ENCODE data around the gene ADAMTS14.

Gene ADAMTS14

GRCh38 chr10:70694418-70695141 is 22.3 kb downstream of the ADAMTS14 start:
- no peak for DNase-seq

DNA sequence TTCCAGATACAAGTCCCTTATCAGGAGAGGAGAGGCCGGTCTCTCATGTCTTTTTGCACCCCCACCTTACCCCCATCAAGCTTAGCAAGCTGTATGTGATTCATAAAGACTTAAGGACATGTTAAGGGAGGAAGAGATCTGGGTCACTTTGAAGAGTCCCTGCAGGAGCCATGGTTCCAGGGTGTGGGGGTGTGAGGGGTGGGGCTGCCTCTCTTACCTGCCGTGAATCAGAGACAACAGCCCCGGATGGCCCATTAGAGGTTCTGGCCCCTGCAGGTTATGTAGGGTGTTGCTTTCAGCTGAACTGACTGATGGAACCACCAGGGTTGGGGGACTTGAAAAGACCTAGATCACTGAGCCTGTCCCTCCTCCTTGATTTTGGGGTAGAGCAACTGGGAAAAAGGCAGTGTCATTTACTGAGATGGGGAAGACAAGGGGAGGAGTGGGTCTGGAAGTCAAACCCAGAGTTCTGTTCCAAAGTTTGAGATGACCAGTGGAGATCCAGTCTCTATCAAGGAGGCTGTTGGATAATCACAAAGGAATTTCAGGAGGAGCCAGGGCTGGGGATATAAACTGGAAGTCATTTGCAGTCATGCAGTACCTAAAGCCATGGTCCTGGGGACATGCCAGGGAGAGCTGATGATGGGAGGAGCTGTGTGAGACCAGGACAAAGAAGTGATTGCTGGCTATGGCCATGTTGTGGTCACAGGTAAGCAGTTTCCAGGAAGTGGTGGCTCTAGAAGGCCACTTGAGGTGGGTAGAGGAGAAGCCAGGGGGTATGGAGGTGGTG is 23.1 kb downstream of the ADAMTS14 start:
- DNase-seq = no peak

DNA sequence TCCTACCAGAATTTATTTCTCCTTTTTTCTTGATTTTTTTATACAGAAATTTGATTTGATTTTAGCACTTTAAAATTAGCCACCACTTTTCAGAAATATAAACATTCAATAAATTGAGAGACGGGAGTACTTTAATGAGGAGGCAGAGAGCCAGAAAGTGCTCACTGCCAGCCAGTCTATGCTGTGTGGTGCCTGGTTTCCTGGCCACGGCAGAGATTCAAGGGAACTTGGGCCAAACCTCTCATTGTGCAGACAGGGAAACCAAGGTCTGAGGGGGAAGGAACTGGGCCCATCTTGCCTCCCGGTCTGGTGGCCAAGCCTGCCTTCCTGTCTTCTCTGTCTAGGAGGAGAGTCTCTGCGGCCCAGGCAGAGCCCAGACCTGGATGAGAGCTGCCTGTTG is 25.9 kb downstream of the ADAMTS14 start:
- DNase-seq = no peak

- DNase-seq = no peak
Measured at GRCh38 chr10:70699063-70699658, 26.9 kb downstream of the ADAMTS14 start.

- DNase-seq = no peak
Measured at GRCh38 chr10:70699659-70700174, 27.4 kb downstream of the ADAMTS14 start.

DNA sequence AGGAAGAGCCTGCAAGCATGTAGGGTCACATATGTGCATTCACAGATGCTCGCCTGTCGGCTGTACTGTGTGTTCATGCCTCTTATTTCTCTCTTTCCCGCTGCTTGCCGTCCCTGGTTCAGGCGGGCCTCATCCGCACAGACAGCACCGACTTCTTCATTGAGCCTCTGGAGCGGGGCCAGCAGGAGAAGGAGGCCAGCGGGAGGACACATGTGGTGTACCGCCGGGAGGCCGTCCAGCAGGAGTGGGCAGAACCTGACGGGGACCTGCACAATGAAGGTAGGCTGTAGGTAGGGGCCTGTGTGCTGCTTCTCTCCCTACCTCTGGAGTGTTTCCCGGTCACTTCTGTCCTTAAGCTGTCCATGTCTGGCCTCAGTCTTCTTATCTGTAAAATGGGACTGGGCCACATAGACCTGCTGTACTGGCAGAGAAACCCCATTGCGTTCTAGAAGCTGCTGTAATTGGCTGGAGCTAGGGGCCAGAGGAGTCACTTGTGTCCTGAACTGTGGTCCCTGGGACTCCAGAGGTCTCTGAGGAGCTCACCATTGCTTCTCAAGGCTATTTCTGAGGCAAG is 30.0 kb downstream of the ADAMTS14 start:
- no peak for DNase-seq

DNA sequence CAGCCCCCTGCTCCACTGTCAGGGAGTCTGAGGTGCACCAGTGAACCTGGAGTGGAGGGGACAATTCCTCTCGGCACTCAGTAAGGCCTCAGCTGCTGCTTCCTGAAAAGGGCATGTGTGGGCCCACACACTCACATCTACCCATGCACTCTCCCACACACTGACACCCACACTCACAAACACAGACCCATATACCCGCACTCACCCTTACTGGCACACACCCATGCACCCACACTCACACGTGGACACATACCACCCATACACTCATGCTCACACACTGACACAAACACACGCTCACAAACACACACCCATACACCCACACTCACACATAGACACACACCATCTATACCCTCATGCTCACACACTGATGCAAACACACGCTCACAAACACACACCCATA is 31.9 kb downstream of the ADAMTS14 start:
- DNase-seq = no peak

- no peak for DNase-seq
Measured at GRCh38 chr10:70705121-70705861, 33.0 kb downstream of the ADAMTS14 start.

DNA sequence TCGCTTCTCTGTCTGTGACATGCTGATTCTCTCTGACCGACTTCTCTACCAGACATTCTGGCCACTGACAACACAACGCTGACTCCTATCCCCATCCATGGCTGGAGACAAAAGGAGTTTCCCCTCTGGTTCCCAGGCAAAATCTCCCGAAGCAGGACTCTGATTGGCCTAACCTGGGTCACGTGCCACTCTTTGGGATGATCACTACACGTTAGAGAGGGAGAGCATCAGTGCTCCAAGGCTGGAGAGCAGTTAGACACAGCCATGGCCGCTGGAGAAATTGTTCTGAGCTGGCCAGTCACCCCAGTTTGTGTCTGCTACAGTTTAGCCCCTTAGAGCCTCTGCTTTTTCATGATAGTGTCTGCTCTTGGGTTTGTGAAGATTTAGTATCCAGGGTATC is 38.9 kb downstream of the ADAMTS14 start:
- no peak for DNase-seq

DNA sequence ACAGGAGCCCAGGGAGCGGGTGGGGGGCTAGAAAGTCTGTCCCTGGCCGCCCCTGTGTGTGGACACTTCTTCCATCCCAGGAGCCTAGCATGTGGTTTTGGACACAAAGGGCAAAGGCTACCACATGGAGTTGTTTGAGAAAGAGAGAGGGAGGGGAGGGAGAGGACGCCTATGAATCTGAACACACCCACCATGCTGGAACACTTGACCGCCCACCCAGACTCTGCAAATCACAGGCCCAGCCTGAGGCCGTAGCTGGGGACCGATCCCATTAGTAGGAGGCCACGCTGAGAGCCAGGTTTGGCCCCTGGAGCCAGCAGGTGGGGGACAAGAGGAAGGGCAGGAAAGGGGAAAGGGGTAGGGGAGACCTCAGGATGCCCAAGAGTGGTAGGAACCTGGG is 39.6 kb downstream of the ADAMTS14 start:
- DNase-seq = no peak

- DNase-seq = no peak
Measured at GRCh38 chr10:70714245-70714644, 41.9 kb downstream of the ADAMTS14 start.

- DNase-seq = no peak
Measured at GRCh38 chr10:70714951-70715350, 42.6 kb downstream of the ADAMTS14 start.

- no peak for DNase-seq
Measured at GRCh38 chr10:70715853-70716795, 43.8 kb downstream of the ADAMTS14 start.

DNA sequence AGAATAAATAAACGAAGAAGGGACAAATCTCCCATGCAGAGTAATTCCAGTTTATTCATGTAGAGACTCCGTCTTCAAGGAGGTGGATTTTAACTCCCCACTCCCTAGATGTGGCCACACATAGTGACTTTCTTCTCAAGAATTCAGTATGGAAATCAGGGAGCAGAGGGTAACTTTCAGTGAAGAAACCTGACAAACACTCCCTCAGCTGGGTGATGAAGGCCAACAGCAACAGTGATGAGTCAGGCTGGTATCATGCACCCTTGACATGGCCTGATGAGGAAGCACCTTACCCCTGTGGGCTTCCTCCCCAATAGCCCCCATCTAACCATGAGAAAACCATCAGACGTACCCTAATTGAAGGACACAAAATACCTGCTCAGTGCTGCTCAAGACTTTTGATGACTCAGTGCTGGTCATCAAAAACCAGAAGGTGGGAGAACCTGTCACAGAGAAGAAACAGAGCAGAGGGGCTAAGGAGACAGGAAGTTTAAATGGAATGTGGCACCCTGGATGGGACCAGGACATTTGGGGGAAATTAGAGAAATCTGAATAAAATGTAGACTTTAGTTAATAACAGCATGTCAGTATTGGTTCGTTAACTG is 50.6 kb downstream of the ADAMTS14 start:
- DNase-seq = no peak

DNA sequence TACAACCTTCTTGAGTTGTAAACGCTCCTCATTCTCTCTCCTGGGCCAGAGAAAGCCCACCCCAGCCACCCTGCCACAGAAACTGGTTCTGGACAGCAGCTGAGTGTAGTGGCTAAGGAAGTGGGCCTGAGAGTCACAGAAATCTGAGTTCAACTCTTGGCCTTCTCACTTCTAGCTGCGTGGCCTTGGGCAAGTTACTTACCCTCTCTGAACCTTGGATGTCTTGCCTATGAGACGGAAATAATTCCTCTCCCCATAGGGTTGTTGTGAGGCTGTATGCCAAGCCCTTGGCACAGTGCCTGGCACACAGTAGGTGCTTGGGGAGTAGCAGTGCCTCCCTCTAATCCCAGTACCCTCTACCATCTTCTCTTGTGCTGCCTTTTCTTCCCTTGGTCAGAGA is 51.5 kb downstream of the ADAMTS14 start:
- no peak for DNase-seq

DNA sequence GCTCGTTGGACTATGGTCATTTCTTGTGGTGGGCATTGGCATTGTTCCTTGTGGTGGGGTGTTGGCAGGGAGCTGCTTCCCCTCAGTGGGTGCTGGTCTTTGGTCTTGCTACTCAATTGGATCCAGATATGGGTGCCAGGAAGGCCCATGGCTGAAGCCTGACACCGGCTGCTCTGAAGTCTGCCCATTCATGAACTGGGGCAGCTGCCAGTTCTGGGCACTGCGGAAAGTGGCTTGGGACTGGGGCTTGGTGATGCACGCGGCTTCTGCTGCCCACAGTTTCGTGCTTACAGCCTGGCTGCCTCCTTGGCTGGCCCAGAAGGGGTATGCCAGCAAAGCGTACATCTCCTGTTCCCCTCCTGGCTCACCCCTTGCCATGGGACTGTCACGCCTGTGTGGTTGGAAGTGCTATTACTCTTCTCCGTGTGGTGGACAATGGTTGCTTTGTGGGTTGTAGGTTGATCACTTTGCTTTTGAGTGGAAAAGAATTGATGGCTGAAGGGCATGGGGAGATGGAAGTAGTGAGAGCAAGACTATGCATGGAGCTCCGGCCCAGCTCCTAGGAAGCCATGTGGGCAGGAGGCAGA is 54.7 kb downstream of the ADAMTS14 start:
- no peak for DNase-seq

GRCh38 chr10:70728328-70728727 is 56.0 kb downstream of the ADAMTS14 start:
- no peak for DNase-seq

- no peak for DNase-seq
Measured at GRCh38 chr10:70729763-70730357, 57.6 kb downstream of the ADAMTS14 start.

- DNase-seq = no peak
Measured at GRCh38 chr10:70730955-70731354, 58.6 kb downstream of the ADAMTS14 start.

DNA sequence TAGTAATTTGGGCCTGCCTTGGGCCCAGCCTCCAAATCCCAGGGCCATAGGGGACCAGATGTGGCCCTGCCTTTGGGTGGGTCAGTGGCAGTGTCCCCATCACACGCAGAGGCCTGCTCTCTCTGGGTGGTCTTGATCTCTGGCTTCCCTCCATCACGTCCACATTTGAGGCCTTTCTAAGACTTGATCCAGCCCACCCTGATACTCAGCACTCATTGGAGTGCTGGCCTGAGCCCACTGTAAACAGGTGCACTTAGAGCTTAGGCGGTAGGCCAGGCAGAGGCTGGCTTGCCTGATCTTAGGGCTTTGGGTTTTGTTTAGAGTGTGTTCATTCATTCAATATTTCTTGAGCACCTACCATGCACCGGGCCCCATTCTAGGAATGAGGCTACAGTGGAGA is 60.3 kb downstream of the ADAMTS14 start:
- DNase-seq = no peak
